GM18505 (cell line): Measurements from ENCODE around the gene FLVCR2.
"Not testable (repeated sequence)": the region's sequence is repeated elsewhere in the genome, so short reads cannot be mapped to it uniquely, and the experiment has no call there.

Experiments used
- ATAC-seq: cut with Tn5 transposase; IDR thresholded peaks from one replicate; pipeline ENCODE4 v1.9.1; 2021; ENCODE audit not compliant: unreplicated experiment
- POLR2A ChIP-seq: IDR thresholded peaks from 4 replicates; pipeline ENCODE4 v1.6.1; 2011; ENCODE audit warnings: borderline replicate concordance; ENCODE audit not compliant: insufficient read depth, insufficient read length; ENCODE audit errors: extremely low read depth

FLVCR2 gene

DNA sequence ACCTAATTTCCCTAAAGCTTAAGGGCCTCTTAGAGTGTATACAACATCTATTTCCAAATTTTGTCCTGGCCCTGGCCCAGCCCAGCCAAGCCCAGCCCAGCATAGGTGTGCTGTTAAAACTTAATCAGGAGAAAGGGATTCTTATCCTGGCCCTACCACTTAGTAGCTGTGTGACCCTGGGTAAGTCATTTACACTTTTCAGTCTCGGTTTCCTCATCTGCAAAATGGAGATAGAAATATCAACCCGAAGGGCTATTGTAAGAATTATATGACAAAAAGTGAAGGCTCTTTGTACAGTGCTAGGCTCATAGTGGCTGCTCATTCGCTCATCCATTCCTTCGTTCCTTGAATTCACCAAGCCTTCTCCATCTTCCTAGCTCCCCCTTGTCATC lies 81.8 kb downstream of the FLVCR2 start:
- no peak for ATAC-seq
- no peak for TF ChIP-seq POLR2A

DNA sequence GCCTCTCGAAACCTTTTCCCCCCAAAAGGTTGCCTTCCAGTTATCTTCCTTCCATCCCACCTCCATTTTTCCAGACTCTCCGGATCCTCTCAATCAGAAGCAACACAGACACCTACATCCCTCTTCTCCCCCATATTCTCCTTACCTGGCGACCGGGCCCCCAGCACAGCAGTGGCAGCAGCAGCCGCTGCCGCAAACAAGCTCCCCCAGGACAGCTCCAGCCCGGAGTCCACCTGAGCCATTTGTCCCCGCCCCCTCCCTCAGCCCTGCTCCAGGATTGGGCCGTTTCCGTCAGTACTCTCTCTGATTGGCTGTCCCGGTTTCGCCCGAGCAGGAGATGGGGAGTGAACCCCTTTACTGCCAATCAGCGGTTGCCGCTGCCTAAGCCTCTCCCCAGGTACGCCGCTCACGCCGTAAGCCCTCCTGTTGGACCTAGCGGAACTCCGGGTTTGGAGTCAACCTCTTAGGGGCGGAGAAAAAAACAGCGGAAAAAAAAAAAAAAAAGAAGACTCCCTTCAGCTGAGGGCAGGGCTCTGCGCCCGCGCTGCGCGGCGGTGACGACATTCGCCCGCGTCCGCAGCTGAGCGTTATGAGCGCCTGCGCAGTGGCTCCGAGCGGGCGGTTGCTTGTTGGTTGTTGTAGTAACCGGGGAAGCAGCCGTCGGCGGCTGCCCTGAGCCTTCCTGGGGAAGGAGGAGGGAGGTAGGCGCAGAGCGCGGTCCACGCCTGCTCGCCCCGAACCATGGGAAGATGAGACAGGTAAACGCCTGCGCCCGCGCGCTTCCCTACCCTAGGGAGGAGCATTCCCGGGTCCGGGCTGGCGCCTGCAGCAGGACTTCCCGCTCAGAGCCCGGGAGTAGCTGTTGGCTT lies 82.4 kb downstream of the FLVCR2 start, which contains the start of the genes ERG28 and TTLL5:
Gene ERG28, minus strand, starts transcription at position 247 of the 869 bp plus-strand sequence. CDS start 3,374 bp downstream, outside the sequence.
Gene TTLL5, plus strand, starts transcription at position 617 of the 869 bp plus-strand sequence. CDS start 1,904 bp downstream, outside the sequence.
- TF ChIP-seq POLR2A = peak; percentile 89
- ATAC-seq = peak; percentile 94

DNA sequence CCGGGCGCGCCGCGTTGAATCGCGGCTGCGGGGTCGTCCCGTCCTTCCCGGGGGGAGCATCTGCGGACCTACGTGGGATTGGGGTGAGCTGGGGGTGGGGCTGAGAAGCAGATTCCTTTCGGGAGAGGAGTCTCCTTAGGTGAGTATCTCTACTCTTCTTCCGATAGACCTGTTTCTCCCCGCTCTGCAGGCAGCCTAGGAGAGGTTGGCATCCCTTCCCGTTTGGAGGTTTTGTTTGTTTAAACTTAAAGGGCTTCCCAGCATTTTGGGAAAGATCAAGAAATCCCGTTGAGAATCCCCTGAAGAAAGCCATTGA lies 83.0 kb downstream of the FLVCR2 start:
- no peak for ATAC-seq
- no peak for TF ChIP-seq POLR2A

DNA sequence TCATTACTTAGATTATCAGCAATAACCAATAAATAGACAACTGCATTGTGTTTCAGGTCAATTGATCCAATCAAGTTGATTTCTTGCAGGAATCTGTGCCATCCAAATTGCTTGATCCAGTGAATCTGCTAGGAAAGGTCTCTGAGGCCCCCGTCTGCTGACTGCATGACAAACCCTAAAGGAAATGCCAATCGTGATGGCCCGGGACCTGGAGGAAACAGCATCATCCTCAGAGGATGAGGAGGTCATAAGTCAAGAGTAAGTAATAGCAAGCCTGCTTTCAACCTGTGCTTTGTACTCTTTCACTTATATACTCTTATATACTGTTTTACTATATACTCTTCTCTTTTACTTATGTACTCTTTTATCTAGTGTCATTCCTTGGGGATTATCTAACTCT lies 84.5 kb downstream of the FLVCR2 start:
- TF ChIP-seq POLR2A = no peak
- no peak for ATAC-seq

DNA sequence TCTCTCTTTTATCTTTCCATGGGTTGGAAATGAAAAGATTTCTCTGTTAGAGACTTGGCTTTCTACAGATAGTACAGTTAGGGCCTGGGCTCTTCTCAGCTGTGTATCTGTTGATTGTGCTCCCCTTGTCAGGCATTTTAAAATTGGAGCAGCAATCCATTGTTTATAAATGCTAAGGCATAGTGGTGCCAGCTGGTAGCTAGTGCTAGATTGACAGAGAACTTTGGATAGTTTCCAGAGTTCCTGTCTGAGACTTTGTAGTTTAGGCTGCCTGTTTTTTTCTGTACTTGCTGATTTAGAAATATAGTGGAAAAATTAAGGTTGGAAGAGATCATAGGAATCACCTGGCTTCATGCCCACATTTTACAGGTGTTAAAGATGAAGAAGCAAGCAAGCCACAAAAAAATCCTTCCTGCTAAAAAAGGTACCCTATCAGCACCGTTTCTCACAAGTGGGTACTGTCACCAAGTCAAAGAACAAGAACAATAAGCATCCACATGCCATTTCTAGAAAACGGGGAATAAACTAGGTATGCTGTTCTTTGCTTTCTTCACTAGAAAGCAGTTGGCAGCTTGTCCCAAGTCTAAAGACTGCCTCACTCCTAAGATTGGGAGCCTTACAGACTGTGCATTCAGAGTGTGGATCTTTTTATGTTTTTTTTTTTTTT lies 88.8 kb downstream of the FLVCR2 start:
- no peak for ATAC-seq

DNA sequence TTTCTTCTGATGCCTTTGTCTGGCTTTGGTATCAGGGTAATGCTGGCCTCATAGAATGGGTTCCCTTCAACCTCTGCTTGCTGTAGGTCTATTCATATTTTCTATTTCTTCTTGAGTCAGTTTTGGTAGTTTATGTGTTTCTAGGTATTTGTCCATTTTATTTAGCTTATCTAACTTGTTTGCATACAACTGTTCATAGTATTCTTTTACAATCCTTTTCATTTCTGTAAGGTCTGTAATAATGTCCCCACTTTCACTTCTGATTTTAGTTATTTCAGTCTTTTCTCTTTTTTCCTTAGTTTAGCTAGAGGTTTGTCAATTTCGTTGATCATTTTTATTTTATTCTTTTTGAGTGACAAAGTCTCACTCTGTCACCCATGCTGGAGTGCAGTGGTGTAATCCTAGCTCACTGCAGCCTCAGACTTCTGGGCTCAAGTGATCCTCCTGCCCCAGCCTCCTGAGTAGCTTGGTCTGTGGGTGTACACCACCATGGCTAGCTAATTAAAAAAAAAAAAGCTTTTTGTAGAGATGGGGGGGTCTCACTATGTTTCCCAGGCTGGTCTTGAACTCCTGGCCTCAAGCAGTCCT lies 94.3 kb downstream of the FLVCR2 start:
- ATAC-seq = no peak

More for the DNA sequence above, 88.8 kb downstream of the FLVCR2 start:
- TF ChIP-seq POLR2A = no peak

DNA sequence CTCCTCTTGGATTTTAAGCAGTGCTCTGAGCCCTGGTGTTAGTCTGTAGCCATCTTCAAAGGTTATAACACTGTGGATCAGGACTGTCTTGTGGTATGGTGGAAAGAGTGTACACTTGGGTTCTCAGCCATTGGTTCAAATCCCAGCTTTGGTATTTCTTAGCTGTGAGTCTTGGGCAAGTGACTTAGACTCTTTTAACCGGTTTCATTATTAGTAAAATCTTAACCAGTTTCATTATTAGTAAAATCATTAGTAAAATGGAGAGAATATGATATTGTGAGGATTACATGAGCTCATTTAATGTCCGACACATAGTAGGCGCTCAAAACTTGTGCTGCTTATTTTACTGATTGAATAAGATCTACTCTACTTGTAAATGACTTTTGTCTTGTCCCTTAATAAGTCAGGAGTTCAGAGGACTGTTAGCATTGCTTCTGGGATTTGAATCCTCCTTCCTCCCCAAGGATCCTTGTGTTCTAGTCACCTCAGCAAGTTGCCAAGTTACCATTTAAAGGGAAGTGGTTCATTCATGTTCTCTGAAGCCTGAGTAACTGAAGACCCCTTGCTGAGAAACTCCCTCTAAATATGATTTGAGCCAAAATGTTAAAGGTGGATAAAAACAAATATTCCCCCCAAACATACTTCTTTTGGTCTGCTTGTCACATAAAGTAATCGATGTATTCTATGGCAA lies 95.1 kb downstream of the FLVCR2 start:
- ATAC-seq = no peak
- TF ChIP-seq POLR2A = no peak

More for the DNA sequence above, 94.3 kb downstream of the FLVCR2 start:
- no peak for TF ChIP-seq POLR2A

DNA sequence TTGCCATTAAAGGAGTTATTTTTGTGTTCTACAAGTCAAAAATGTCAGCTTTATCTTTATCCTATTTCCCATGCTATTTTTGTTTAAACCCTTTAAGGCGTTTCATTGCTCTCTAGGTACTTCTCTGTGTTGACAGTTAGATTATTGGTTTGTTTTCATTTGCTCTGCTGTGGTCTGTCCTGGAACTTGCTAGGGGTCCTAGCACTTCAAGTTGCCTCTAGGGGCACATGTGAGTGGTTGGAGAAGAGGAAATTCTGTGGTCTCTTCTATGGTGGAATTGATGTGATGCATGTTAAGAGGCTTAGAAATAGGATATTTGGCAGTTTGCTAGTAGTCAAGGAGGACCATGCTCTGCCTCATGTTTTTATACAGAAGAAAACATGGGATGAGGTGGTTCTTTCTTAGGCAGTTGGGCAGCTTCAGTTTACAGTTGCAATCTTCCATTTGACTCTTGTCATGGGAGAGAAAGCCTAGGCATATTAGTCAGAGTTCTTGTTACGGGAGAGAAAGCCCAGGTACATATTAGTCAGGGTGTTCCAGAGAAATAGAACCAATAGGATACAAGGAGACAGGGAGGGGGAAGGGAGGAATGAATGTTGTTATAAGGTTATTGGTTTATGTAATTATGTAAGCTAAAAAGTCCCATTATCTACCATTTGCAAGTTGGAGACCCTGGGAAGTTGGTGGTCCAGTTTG lies 97.0 kb downstream of the FLVCR2 start:
- ATAC-seq = no peak
- TF ChIP-seq POLR2A = no peak

DNA sequence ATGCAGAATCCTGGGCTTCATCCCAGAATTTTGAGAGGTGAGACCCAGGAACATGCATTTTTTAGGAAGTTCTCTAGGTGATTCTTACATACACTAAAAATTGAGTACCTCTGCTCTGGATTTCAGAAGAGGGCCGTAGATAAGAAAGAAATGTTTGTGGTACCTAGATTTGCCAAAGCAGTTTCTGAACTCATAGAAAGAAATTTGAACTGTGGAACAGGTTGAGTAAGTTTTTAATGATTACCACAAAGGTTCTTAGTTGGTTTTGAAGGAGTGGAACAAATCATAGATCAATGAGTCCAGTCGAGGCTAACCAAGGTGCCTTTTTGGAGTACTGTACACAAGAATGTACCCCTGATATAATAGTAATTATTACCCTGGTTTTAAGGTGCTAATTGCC lies 107.5 kb downstream of the FLVCR2 start:
- TF ChIP-seq POLR2A = no peak
- no peak for ATAC-seq

DNA sequence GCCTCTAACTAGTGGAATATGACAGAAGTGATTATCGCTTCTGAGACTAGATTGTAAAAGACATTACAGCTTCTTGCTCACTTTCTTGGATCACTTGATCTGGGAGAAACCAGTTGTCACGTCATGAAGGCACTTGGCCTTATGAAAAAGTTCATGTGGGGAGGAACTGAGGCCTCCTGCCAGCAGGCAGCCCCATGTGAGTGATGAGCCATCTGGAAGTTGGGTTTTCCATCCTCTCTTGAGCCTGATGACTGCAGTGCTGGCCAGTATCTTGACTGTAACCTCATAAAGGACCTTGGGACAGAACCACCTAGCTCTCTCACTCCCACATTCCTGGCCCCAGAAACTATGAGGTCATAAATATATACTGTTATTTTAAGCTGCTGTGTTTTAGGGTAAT lies 110.6 kb downstream of the FLVCR2 start:
- TF ChIP-seq POLR2A = no peak
- no peak for ATAC-seq

DNA sequence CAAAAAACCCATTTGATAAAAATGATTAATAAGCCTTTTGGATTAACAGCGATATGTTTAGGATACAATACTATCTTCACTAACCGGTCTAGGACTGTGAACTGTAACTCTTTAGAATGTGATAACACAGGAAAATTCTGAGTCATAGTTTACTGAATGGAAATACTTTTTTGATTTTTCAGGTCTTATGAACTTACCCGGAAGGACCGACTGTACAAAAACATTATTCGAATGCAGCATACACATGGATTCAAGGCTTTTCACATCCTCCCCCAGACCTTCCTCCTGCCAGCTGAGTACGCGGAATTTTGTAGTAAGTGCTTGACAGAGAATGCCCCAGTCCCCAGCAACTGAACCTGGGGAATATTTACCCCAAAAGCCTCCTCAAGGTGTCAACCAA lies 111.6 kb downstream of the FLVCR2 start:
- TF ChIP-seq POLR2A = no peak
- ATAC-seq = no peak

DNA sequence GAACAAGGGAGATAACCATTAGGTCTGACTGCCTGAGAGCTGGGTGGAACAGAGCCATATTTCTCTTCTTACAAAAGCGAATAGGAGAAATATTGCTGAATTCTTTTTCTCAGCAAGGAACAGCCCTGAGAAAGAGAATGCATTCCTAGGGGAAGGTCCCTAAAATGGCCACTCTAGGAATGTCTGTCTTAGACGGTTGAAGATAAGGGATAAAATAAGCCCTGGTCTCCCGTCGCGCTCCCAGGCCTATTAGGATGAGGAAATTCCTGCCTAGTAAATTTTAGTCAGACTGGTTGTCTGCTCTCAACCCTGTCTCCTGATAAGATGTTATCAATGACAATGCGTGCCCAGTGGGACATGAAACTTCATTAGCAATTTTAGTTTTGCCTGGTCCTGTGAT lies 116.6 kb downstream of the FLVCR2 start:
- ATAC-seq = not testable (repeated sequence)

DNA sequence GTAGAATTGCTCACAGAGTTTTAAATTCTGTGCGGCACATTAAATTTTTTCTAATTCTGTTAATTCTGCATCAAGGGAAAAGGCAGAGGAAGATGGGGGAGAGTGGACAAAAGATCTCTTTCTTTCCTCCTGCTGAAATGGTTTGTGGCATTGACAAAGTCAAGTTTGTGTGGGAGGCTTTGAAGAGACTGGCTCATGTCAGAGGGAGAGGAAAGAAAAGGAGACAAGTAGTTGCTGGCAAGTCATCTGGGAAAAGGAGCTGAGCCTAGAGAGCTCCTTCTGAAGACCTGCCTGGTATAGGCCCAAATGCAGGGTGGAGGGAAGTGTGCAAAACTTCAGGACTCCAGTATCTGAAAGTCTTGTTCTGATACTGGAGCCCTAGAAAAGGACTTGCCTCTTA lies 119.0 kb downstream of the FLVCR2 start:
- no peak for ATAC-seq
- no peak for TF ChIP-seq POLR2A
